ENCODE data around the gene FAM111A. TPM values are rescaled to one million over a fixed set of nuclear protein-coding genes. Genes with fewer than 3 reads are reported as not detected.

The FAM111A gene
- total and polyA plus RNA-seq, 10 of the 15 experiments (the other 5 are each of a cell fraction or from before 2014, with no cell fraction given): 26.6 to 95.0 (median 67.5) TPM

DNA sequence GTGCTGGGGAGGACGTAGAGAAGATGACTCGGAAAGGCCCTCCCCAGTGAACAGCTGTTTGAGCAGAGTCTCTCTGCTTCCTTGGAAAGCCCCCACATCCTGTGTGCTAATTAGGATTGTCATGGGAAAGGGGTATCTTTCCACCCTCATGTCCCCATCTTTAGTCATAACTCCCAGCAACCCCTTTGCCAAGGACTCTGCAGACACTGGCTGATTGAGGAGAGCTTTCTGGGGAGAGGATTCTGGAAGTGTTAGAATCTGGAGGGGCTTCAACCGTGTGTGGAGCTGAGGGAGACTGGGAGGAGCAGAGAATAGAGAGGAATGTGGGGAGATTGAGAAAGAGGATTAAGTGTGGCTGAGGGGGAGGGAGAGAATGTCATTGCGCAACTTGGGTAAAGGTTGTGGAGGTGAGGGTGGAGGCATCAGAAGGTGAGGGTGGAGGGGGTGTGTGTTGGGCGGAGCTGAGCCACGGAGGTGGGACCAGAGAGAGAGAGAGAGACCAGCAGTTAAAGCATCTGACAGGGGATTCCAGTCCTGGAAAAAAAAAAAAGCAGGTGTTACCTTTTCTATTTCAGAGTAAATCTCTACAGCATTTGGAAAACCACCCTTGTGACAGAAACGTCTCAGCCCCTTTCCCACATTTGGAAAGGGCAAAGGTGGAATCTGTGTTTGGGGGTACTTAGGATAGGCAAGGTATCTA, 31.5 kb downstream of the FAM111A start:
- BruUV-seq (replicated peaks): no TSS peak
- peak; percentile 60 for ATAC-seq
- in situ Hi-C loops (cut with MboI) (loop anchor here (5.0 to 10.0 kb wide), 3 partner anchors 33 to 381 kb away; no protein-coding TSS in a partner anchor), intact Hi-C loops (cut with micrococcal nuclease; ENCODE audit: unreplicated experiment) (loop anchor here (1.0 to 5.0 kb wide), 2 partner anchors 12 to 208 kb away; no protein-coding TSS in a partner anchor)
- Histone ChIP-seq H3K79me2 (ENCODE audit: control insufficient read depth, insufficient read depth, low read length) (peaks cover 60% of the 10 kb centered on the region), H3K4me3 (peak overlapping the region; percentile 93), H3K9ac (ENCODE audit: control insufficient read depth, insufficient read depth, low read length) (peak overlapping the region; percentile 83), H3K4me2 (ENCODE audit: control insufficient read depth, insufficient read depth) (peak overlapping the region; percentile 93), H3K36me3 (ENCODE audit: control insufficient read depth in 2 of 2, insufficient read depth in 2 of 2, low read length in 1 of 2) (0 out of 4 replicates have a peak, but pooled peaks cover 0 to 3% of the 10 kb centered on the region in 2 experiments), H3K4me1 (ENCODE audit: control insufficient read depth, insufficient read depth, low read length) (peaks cover 6% of the 10 kb centered on the region), H4K20me1 (ENCODE audit: control insufficient read depth, insufficient read depth) (no peaks in the 10 kb centered on the region), H3K27ac (ENCODE audit: control insufficient read depth, insufficient read depth) (peak overlapping the region; percentile 84), H2AFZ (ENCODE audit: control insufficient read depth, low read depth, low read length) (no peak overlapping the region), H3K9me3 (replicated peaks; ENCODE audit: control insufficient read depth, insufficient read depth, low read length) (peaks cover 10% of the 10 kb centered on the region; the same call in 2 of the 3 replicates), H3K27me3 (replicated peaks in 1 of 2; ENCODE audit: control insufficient read depth in 2 of 2, insufficient read depth in 2 of 2, low read length in 1 of 2) (no peaks in the 10 kb centered on the region)
- 35% methylated on average over 5 of the region's 7 CpGs for WGBS (ENCODE audit: insufficient coverage, insufficient replicate concordance, low lambda C conversion rate, missing lambda C conversion rate)
- CTCF ChIA-PET: interaction anchor here (0.6 to 30.3 kb wide), 14 partner anchors 8 to 257 kb away, joined by 3 to 1180 read pairs (median 6); partner anchors contain the start of gene MPEG1
- SMC1A ChIA-PET (ENCODE audit: uncharacterized antibody, unreplicated experiment): interaction anchor here (1.0 to 14.9 kb wide), 12 partner anchors 11 to 255 kb away, joined by 3 to 155 read pairs (median 6); partner anchors contain the start of gene MPEG1
- POLR2A ChIA-PET: interaction anchor here (0.6 to 4.3 kb wide), 12 partner anchors 9 to 392 kb away, joined by 3 to 32 read pairs (median 8); partner anchors contain the start of gene MPEG1
- no peak for FAIRE-seq
- RAD21 ChIA-PET (ENCODE audit: unreplicated experiment): interaction anchor here (0.8 to 9.0 kb wide), 14 partner anchors 10 to 109 kb away, joined by 3 to 183 read pairs (median 4); partner anchors contain the start of gene MPEG1
- DNase-seq (ENCODE audit: low read depth, low spot score): no peak
- peak; percentile 83 for TF ChIP-seq ZNF384 (IDR thresholded peaks at IDR 0.05; ENCODE audit: borderline replicate concordance, low read depth, low read length)
- TF ChIP-seq ELK1 (IDR thresholded peaks at IDR 0.05; ENCODE audit: low read depth, low read length): no peak
- peak; percentile 22; the same call in 1 of the 2 replicates for TF ChIP-seq GATAD2B (conservative IDR thresholded peaks at IDR 0.05; ENCODE audit: low read depth)
- no peak for TF ChIP-seq MEF2B (IDR thresholded peaks at IDR 0.05; ENCODE audit: partially characterized antibody, poor library complexity, severe bottlenecking)
- TF ChIP-seq STAT1 (conservative IDR thresholded peaks at IDR 0.05): no peak
- TF ChIP-seq, protein P1, sequence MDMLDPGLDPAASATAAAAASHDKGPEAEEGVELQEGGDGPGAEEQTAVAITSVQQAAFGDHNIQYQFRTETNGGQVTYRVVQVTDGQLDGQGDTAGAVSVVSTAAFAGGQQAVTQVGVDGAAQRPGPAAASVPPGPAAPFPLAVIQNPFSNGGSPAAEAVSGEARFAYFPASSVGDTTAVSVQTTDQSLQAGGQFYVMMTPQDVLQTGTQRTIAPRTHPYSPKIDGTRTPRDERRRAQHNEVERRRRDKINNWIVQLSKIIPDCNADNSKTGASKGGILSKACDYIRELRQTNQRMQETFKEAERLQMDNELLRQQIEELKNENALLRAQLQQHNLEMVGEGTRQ (IDR thresholded peaks at IDR 0.05; ENCODE audit: borderline replicate concordance, low read depth, low read length): no peak
- TF ChIP-seq, protein P2, sequence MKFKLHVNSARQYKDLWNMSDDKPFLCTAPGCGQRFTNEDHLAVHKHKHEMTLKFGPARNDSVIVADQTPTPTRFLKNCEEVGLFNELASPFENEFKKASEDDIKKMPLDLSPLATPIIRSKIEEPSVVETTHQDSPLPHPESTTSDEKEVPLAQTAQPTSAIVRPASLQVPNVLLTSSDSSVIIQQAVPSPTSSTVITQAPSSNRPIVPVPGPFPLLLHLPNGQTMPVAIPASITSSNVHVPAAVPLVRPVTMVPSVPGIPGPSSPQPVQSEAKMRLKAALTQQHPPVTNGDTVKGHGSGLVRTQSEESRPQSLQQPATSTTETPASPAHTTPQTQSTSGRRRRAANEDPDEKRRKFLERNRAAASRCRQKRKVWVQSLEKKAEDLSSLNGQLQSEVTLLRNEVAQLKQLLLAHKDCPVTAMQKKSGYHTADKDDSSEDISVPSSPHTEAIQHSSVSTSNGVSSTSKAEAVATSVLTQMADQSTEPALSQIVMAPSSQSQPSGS (IDR thresholded peaks at IDR 0.05; ENCODE audit: low read length): 0 out of 2 replicates have a peak, but pooled peaks have one; percentile 35
- TF ChIP-seq, protein P3, sequence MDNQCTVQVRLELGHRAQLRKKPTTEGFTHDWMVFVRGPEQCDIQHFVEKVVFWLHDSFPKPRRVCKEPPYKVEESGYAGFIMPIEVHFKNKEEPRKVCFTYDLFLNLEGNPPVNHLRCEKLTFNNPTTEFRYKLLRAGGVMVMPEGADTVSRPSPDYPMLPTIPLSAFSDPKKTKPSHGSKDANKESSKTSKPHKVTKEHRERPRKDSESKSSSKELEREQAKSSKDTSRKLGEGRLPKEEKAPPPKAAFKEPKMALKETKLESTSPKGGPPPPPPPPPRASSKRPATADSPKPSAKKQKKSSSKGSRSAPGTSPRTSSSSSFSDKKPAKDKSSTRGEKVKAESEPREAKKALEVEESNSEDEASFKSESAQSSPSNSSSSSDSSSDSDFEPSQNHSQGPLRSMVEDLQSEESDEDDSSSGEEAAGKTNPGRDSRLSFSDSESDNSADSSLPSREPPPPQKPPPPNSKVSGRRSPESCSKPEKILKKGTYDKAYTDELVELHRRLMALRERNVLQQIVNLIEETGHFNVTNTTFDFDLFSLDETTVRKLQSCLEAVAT (IDR thresholded peaks at IDR 0.05): peak; percentile 88
- no peak; the same call in 1 of the 2 replicates for TF ChIP-seq MTA3 (IDR thresholded peaks at IDR 0.05; ENCODE audit: borderline replicate concordance, low read length)
- TF ChIP-seq ATF7 (IDR thresholded peaks at IDR 0.05; ENCODE audit: low read depth): peak; percentile 45
- TF ChIP-seq SMAD5 (IDR thresholded peaks at IDR 0.05; ENCODE audit: low read depth): 0 out of 2 replicates have a peak, but pooled peaks have one; percentile 69
- no peak; the same call in 1 of the 2 replicates for TF ChIP-seq BACH1 (IDR thresholded peaks at IDR 0.05; ENCODE audit: borderline replicate concordance)
- TF ChIP-seq SREBF1 (IDR thresholded peaks at IDR 0.05; ENCODE audit: low read length): no peak

Data from GM12878 (cell line).